Suprapubic skin (tissue), 4 donors: Measurements from ENCODE around the gene ELMO1. TPM values are rescaled to one million over a fixed set of nuclear protein-coding genes. Genes with fewer than 3 reads are reported as not detected.

Experiments used
- DNase-seq, 2 donors: peaks; one replicate each; pipeline ENCODE4 v3.0.0-alpha.2; 2019; ENCODE audit warnings: low spot score in 2 of 2
- H3K27ac ChIP-seq: fragments of 200-600 bp; sonication (generic); one replicate; pipeline ENCODE4 v1.5.1; 2019
- H3K27me3 ChIP-seq: fragments of 200-600 bp; sonication (generic); one replicate; pipeline ENCODE4 v1.5.1; 2019
- H3K36me3 ChIP-seq: fragments of 200-600 bp; sonication (generic); one replicate; pipeline ENCODE4 v1.5.1; 2019
- H3K4me1 ChIP-seq: fragments of 200-600 bp; sonication (generic); one replicate; pipeline ENCODE4 v1.5.1; 2019
- H3K4me3 ChIP-seq: fragments of 200-600 bp; sonication (generic); one replicate; pipeline ENCODE4 v1.5.1; 2019; ENCODE audit warnings: mild to moderate bottlenecking
- H3K9me3 ChIP-seq: fragments of 200-600 bp; sonication (generic); one replicate; pipeline ENCODE4 v1.5.1; 2019
- CTCF ChIP-seq, 2 donors: fragments of 200-600 bp in 1 of 2; fragments of 450-650 bp in 1 of 2; sonication (generic) in 1 of 2; IDR thresholded peaks; one replicate each; pipeline ENCODE4 v1.5.1; 2016 to 2019; ENCODE audit warnings: antibody characterized with exemption in 2 of 2, mild to moderate bottlenecking in 1 of 2, moderate library complexity in 1 of 2
- EP300 ChIP-seq: sonication (generic); formaldehyde crosslinking; IDR thresholded peaks from one replicate; pipeline ENCODE4 v1.6.1; 2017; ENCODE audit warnings: antibody characterized with exemption
- POLR2A ChIP-seq, 2 donors: fragments of 450-650 bp; IDR thresholded peaks; one replicate each; pipeline ENCODE4 v1.6.1; 2017; ENCODE audit warnings: antibody characterized with exemption in 2 of 2, mild to moderate bottlenecking in 2 of 2, moderate library complexity in 2 of 2
- POLR2AphosphoS5 ChIP-seq, 3 donors: sonication (generic); formaldehyde crosslinking; IDR thresholded peaks; one replicate each; pipeline ENCODE4 v1.6.1; 2017; ENCODE audit warnings: antibody characterized with exemption in 3 of 3
- WGBS: methylation state at CpG from one replicate; pipeline ENCODE4 v1.1.5; 2018; 5-methylcytosine and 5-hydroxymethylcytosine counted together
- total RNA-seq, 4 donors: library from RNA; depleted of rRNA; stranded (reverse); fragments of >200 nt; gene quantifications; one replicate each; pipeline ENCODE4 v1.1.0, GENCODE V29; 2016

The ELMO1 gene
- total RNA-seq, 4 donors from 2014 or later: 9.8 to 49.6 (median 22.2) TPM

DNA sequence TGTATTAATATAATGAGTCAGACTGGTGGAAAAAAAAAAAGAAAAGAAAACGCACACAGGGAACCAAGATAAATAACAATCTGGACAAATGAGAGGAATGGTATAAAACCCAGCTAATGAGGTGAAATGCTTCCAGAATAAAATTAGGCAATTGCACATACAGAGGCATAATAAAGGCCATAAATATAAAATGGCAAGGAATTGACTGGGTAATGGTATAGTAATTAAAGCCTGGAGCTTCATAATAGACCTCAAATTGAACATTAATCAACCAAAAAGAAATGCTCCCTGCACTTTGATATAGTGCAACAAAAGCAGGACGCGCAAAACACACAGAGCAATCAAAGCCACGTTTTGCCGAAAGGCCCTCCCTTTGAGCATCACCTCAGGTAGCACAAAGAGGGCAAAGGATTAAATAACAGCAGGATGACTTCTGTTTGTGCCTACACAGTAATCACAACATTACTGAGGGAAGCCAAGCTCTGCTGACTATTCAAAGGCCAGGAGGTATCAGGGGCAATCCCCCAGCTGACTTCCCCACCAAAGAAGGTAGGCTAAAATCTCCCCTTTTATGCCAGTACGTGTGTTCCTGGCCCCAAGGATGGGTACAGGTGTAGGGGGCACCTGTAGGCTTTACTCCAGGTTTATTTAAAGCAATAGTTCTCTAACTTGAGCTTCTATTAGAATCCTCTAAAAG is 343.7 kb downstream of the ELMO1 start:
- no peak for DNase-seq
- Histone ChIP-seq H3K4me1 (no peaks in the 10 kb centered on the region), H3K9me3 (no peaks in the 10 kb centered on the region), H3K4me3 (no peak overlapping the region), H3K27ac (no peak overlapping the region), H3K27me3 (no peaks in the 10 kb centered on the region), H3K36me3 (no peaks in the 10 kb centered on the region)
- no peak for TF ChIP-seq POLR2AphosphoS5 (IDR thresholded peaks at IDR 0.05)
- TF ChIP-seq CTCF (IDR thresholded peaks at IDR 0.05): no peak
- no peak for TF ChIP-seq POLR2A (IDR thresholded peaks at IDR 0.05)
- TF ChIP-seq EP300: no peak
- 72% methylated on average over 6 of the region's 6 CpGs for WGBS

DNA sequence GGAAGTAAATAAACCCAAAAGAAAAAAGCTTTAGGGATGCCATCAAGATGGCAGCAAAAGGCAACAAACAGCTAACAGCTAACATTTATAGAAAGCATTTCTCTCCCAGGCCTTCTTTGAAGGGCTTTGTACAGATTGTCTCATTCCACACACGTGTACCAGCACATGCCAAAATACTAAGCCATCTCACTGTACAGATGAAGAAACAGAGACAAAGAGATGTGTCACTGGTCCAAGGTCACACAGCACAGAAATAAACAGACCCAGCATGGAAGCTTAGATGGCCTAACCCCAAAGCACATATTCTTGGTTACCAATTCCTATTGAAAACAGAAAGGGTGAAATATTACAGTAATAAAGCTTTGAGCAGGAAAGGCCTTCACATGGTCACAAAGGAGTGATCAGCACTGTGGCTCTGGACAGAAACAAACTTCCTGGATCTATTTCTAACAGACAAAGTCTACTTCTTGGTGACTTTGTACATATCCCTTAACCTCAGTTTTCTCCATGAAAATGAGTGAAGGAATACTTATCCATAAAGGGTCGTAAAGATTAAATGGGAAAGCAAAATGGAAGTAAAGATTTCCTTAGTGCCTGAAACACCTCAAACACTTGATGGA is 346.0 kb downstream of the ELMO1 start:
- no peak overlapping the region for H3K27ac ChIP-seq
- whole genome bisulfite sequencing: 85% methylated on average over 2 of the region's 2 CpGs
- TF ChIP-seq EP300 (no peak), POLR2A (IDR thresholded peaks at IDR 0.05) (no peak), CTCF (IDR thresholded peaks at IDR 0.05) (no peak), POLR2AphosphoS5 (IDR thresholded peaks at IDR 0.05) (no peak)
- H3K27me3 ChIP-seq: no peaks in the 10 kb centered on the region
- H3K4me3 ChIP-seq: no peak overlapping the region
- H3K4me1 ChIP-seq: no peaks in the 10 kb centered on the region
- H3K9me3 ChIP-seq: no peaks in the 10 kb centered on the region
- no peak for DNase-seq
- no peaks in the 10 kb centered on the region for H3K36me3 ChIP-seq

- TF ChIP-seq EP300 (no peak), POLR2A (IDR thresholded peaks at IDR 0.05) (no peak), POLR2AphosphoS5 (IDR thresholded peaks at IDR 0.05) (no peak), CTCF (IDR thresholded peaks at IDR 0.05) (no peak)
- H3K9me3 ChIP-seq: no peaks in the 10 kb centered on the region
- H3K4me3 ChIP-seq: no peak overlapping the region
- H3K27ac ChIP-seq: no peak overlapping the region
- WGBS: 71% methylated on average over 7 of the region's 7 CpGs
- no peak for DNase-seq
- H3K27me3 ChIP-seq: no peaks in the 10 kb centered on the region
- H3K4me1 ChIP-seq: no peaks in the 10 kb centered on the region
- no peaks in the 10 kb centered on the region for H3K36me3 ChIP-seq
Observed at GRCh38 chr7:37100735-37101331, 347.8 kb downstream of the ELMO1 start.

DNA sequence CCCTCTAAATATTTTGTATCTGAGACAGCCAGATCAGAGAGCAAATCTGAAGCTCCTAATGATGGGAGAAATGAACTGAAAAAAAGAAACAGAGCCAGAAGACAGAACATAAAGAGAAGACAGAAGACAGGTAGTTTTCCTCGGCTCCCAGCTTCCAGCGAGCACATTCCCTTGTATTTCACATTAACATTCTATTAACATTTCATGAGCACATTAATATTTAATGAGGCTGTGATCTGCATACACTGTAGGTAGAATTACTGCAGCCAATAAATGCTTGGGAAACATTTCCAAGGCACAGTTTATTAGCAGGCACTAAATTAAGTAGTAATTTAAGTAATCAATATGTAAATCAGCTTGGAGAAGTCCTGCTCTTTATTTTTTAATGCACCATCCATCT is 349.9 kb downstream of the ELMO1 start:
- Histone ChIP-seq H3K27me3 (no peaks in the 10 kb centered on the region), H3K27ac (no peak overlapping the region), H3K36me3 (no peaks in the 10 kb centered on the region), H3K9me3 (no peaks in the 10 kb centered on the region), H3K4me3 (no peak overlapping the region), H3K4me1 (no peaks in the 10 kb centered on the region)
- 77% methylated on average over 2 of the region's 2 CpGs for WGBS
- no peak for DNase-seq
- no peak for TF ChIP-seq EP300
- TF ChIP-seq POLR2A (IDR thresholded peaks at IDR 0.05): no peak
- no peak for TF ChIP-seq POLR2AphosphoS5 (IDR thresholded peaks at IDR 0.05)
- no peak for TF ChIP-seq CTCF (IDR thresholded peaks at IDR 0.05)

DNA sequence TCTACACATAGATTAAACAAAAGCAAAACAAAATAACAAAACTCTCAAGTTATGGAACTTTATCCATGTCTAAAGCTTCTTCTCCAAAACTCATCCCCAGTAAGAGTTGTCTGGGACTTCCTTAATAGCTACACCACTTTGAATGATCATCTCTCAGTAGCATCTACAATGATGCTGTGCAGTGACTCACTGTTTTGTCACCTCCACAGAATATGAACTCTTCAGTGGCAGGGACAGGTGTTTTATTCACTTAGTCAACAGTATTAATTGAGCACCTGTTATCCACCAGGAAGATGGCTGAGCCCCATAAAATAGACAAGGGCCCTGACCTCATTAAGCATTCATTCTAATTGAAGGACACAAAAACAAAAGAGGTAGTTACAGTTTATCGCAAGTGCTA is 350.7 kb downstream of the ELMO1 start:
- no peak for DNase-seq
- Histone ChIP-seq H3K36me3 (no peaks in the 10 kb centered on the region), H3K9me3 (no peaks in the 10 kb centered on the region), H3K27me3 (no peaks in the 10 kb centered on the region), H3K27ac (no peak overlapping the region), H3K4me3 (no peak overlapping the region), H3K4me1 (no peaks in the 10 kb centered on the region)
- 93% methylated on average over 1 of the region's 1 CpG for WGBS
- TF ChIP-seq POLR2A (IDR thresholded peaks at IDR 0.05) (no peak), CTCF (IDR thresholded peaks at IDR 0.05) (no peak), POLR2AphosphoS5 (IDR thresholded peaks at IDR 0.05) (no peak), EP300 (no peak)
